HG03520 (cell line): ENCODE data around the gene ETV6.

Experiments used
- ATAC-seq: cut with Tn5 transposase; IDR thresholded peaks from one replicate; pipeline ENCODE4 v1.9.1; 2021; ENCODE audit warnings: mild to moderate bottlenecking, moderate library complexity; ENCODE audit not compliant: unreplicated experiment

The ETV6 gene

GRCh38 chr12:11716794-11717518 lies 67.5 kb downstream of the ETV6 start:
- no peak for ATAC-seq

- no peak for ATAC-seq
Measured at GRCh38 chr12:11717519-11717961, 68.1 kb downstream of the ETV6 start.

- no peak for ATAC-seq
Measured at GRCh38 chr12:11718105-11718504, 68.6 kb downstream of the ETV6 start.

GRCh38 chr12:11718768-11719253 lies 69.3 kb downstream of the ETV6 start:
- no peak for ATAC-seq

GRCh38 chr12:11719678-11720099 lies 70.2 kb downstream of the ETV6 start:
- no peak for ATAC-seq

GRCh38 chr12:11722071-11722470 lies 72.6 kb downstream of the ETV6 start:
- ATAC-seq, result no peak

- no peak for ATAC-seq
Measured at GRCh38 chr12:11722578-11723138, 73.2 kb downstream of the ETV6 start.

GRCh38 chr12:11723993-11724392 lies 74.5 kb downstream of the ETV6 start:
- no peak for ATAC-seq

GRCh38 chr12:11724888-11725311 lies 75.4 kb downstream of the ETV6 start:
- ATAC-seq, result no peak

- ATAC-seq, result no peak
Measured at GRCh38 chr12:11725686-11726085, 76.2 kb downstream of the ETV6 start.

- ATAC-seq, result no peak
Measured at GRCh38 chr12:11726659-11727058, 77.2 kb downstream of the ETV6 start.

- no peak for ATAC-seq
Measured at GRCh38 chr12:11727133-11727664, 77.7 kb downstream of the ETV6 start.

- ATAC-seq, result no peak
Measured at GRCh38 chr12:11728154-11728755, 78.8 kb downstream of the ETV6 start.

- ATAC-seq, result no peak
Measured at GRCh38 chr12:11729008-11729407, 79.5 kb downstream of the ETV6 start.

GRCh38 chr12:11729439-11730150 lies 80.1 kb downstream of the ETV6 start:
- ATAC-seq, result no peak

- no peak for ATAC-seq
Measured at GRCh38 chr12:11730299-11731041, 81.0 kb downstream of the ETV6 start.

- no peak for ATAC-seq
Measured at GRCh38 chr12:11731042-11731357, 81.5 kb downstream of the ETV6 start.

- ATAC-seq, result no peak
Measured at GRCh38 chr12:11731455-11731854, 82.0 kb downstream of the ETV6 start.

GRCh38 chr12:11732023-11732422 lies 82.5 kb downstream of the ETV6 start:
- ATAC-seq, result no peak

- no peak for ATAC-seq
Measured at GRCh38 chr12:11732715-11733114, 83.2 kb downstream of the ETV6 start.
